Mucosa of stomach (tissue), 1 donor: ENCODE results near the gene IL2RA.

Experiments
- H3K27me3 ChIP-seq: one replicate; pipeline ENCODE4 v1.7.0; 2013; ENCODE audit warnings: mild to moderate bottlenecking, low read length; ENCODE audit not compliant: control insufficient read depth, insufficient read depth
- H3K36me3 ChIP-seq: one replicate; pipeline ENCODE4 v1.7.0; 2013; ENCODE audit warnings: low read length; ENCODE audit not compliant: control insufficient read depth, insufficient read depth
- H3K4me1 ChIP-seq: one replicate; pipeline ENCODE4 v1.7.0; 2013; ENCODE audit warnings: mild to moderate bottlenecking, low read length; ENCODE audit not compliant: control insufficient read depth, insufficient read depth
- H3K4me3 ChIP-seq: one replicate; pipeline ENCODE4 v1.7.0; 2013; ENCODE audit warnings: low read length
- H3K9ac ChIP-seq: one replicate; pipeline ENCODE4 v1.7.0; 2013; ENCODE audit warnings: mild to moderate bottlenecking, low read length, moderate library complexity
- H3K9me3 ChIP-seq: one replicate; pipeline ENCODE4 v1.7.0; 2013; ENCODE audit warnings: mild to moderate bottlenecking, low read length, moderate library complexity; ENCODE audit not compliant: control insufficient read depth
- donor health status: Pancreatic carcinoma.

The IL2RA gene

DNA sequence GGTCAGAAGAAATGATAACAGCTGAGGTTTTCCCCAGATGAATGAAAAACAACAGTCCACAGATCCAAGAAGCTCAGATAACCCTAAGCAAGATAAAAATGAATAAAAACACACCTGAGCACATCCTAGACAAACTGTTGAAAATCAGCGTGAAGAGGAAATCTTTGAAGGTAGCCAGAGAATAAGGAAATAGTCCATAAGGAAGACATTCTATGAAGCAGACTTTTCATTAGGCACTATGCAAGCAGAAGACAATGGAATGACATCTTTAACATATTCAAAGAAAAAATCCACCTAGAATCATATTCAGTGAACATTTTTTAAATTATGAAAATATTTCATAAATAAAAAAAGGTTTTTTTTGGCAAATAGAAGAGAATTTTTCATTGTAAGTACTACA lies 69.8 kb downstream of the IL2RA start:
- H3K4me3 ChIP-seq, result no peak overlapping the region

GRCh38 chr10:5991708-5992107 lies 70.5 kb downstream of the IL2RA start:
- Histone ChIP-seq H3K4me3 (no peak overlapping the region), H3K27me3 (no peaks in the 10 kb centered on the region), H3K9me3 (no peaks in the 10 kb centered on the region), H3K4me1 (no peaks in the 10 kb centered on the region), H3K36me3 (no peaks in the 10 kb centered on the region), H3K9ac (no peak overlapping the region)

More for the DNA sequence above, 69.8 kb downstream of the IL2RA start:
- Histone ChIP-seq H3K27me3 (no peaks in the 10 kb centered on the region), H3K4me1 (no peaks in the 10 kb centered on the region), H3K9ac (no peak overlapping the region), H3K36me3 (no peaks in the 10 kb centered on the region), H3K9me3 (no peaks in the 10 kb centered on the region)

DNA sequence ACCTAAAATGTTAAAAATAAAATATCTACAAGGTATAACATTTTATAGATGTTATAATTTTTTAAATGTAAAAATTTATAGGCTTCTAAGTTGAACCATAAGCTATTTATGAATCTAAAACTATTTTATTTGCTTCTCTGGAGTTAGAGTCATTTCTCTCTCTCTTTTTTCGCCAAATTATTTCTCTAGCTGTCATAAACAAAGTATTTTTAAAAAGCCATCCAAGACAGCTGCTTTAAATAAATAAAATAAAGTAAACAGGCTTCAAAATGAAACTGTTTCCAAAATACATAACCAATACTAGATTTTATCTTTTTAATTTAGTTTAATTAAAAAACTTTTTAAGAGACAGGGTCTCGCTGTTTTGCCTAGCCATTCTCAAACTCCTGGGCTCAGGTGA lies 72.4 kb downstream of the IL2RA start:
- Histone ChIP-seq H3K9me3 (no peaks in the 10 kb centered on the region), H3K36me3 (no peaks in the 10 kb centered on the region), H3K4me1 (no peaks in the 10 kb centered on the region), H3K27me3 (no peaks in the 10 kb centered on the region), H3K9ac (no peak overlapping the region), H3K4me3 (no peak overlapping the region)

GRCh38 chr10:5988336-5988920 lies 73.7 kb downstream of the IL2RA start:
- no peaks in the 10 kb centered on the region for H3K9me3 ChIP-seq
- H3K9ac ChIP-seq, result no peak overlapping the region
- no peaks in the 10 kb centered on the region for H3K36me3 ChIP-seq
- H3K27me3 ChIP-seq, result no peaks in the 10 kb centered on the region
- no peak overlapping the region for H3K4me3 ChIP-seq
- no peaks in the 10 kb centered on the region for H3K4me1 ChIP-seq

DNA sequence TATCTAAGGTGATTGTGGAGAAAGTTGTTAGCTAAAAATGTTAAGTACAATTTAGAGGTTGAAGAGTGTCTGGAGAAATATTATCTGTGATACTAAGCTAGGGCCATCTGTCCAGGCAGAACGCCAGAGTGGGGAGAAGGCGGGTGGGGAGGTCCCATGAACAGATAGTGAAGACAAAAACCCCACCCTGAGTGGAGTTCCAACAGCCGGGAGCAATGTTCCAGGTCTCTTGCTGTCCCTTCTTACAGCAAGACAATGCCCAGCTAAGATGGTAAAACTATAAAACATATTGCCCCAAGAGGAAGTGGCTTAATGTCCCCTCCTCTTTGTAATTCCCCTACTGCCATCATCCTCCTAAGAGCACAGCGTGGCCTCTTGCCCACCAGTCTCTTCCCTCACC lies 74.4 kb downstream of the IL2RA start:
- Histone ChIP-seq H3K4me3 (no peak overlapping the region), H3K4me1 (no peaks in the 10 kb centered on the region), H3K9ac (no peak overlapping the region), H3K27me3 (no peaks in the 10 kb centered on the region), H3K9me3 (no peaks in the 10 kb centered on the region), H3K36me3 (no peaks in the 10 kb centered on the region)

DNA sequence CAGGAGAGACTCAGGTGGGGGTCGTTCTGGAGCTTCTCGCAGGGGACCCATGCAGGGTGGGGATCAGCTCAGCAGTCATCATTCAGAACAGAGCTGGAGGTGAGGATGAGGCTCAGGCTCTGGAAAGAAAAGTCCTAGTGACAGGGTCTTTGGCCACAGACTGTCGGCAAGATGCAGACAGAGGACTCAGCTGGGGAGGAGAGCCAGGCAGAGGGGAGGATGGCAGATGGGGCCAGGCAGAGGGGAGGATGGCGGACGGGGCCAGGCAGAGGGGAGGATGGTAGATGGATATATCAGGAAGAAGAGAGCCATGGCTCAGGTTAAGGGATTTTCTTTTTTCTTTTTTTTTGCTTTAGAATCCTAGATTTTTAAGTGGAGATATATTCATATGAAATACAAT lies 77.1 kb downstream of the IL2RA start:
- no peak overlapping the region for H3K4me3 ChIP-seq
- H3K9ac ChIP-seq, result no peak overlapping the region
- no peaks in the 10 kb centered on the region for H3K9me3 ChIP-seq
- no peaks in the 10 kb centered on the region for H3K27me3 ChIP-seq
- no peaks in the 10 kb centered on the region for H3K36me3 ChIP-seq
- H3K4me1 ChIP-seq, result no peaks in the 10 kb centered on the region

DNA sequence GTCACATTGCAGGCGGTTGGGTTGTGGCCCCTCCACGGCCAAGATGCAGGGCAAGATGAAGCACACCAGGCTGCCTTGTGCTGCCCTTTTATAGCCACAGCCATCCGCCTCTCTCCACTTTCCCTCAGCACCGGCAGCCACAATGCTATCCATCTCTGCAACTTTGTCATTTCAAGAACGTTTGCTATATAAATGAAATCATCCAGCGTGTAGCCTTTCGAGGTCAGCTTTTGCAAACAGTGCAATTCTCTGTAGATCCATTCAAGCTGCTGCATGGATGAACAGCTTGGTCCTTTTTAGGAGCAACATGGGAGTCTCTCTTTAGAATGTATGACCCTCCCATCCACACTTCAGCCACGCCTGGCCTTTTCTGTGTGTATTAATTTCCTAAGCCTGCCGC lies 78.4 kb downstream of the IL2RA start:
- no peak overlapping the region for H3K4me3 ChIP-seq
- H3K4me1 ChIP-seq, result no peaks in the 10 kb centered on the region
- H3K36me3 ChIP-seq, result no peaks in the 10 kb centered on the region

GRCh38 chr10:5981529-5981928 lies 80.6 kb downstream of the IL2RA start:
- H3K27me3 ChIP-seq, result no peaks in the 10 kb centered on the region
- H3K4me3 ChIP-seq, result no peak overlapping the region
- no peak overlapping the region for H3K9ac ChIP-seq
- no peaks in the 10 kb centered on the region for H3K36me3 ChIP-seq
- peaks cover 4% of the 10 kb centered on the region for H3K4me1 ChIP-seq
- H3K9me3 ChIP-seq, result no peaks in the 10 kb centered on the region

More for the DNA sequence above, 78.4 kb downstream of the IL2RA start:
- Histone ChIP-seq H3K9ac (no peak overlapping the region), H3K27me3 (no peaks in the 10 kb centered on the region), H3K9me3 (no peaks in the 10 kb centered on the region)

- peak overlapping the region; percentile 94 for H3K9ac ChIP-seq
- H3K4me3 ChIP-seq, result peak overlapping the region; percentile 87
- H3K4me1 ChIP-seq, result peaks cover 4% of the 10 kb centered on the region
- H3K36me3 ChIP-seq, result no peaks in the 10 kb centered on the region
- no peaks in the 10 kb centered on the region for H3K9me3 ChIP-seq
- no peaks in the 10 kb centered on the region for H3K27me3 ChIP-seq
Measured at GRCh38 chr10:5978230-5978489, 84.0 kb downstream of the IL2RA start.

GRCh38 chr10:5977471-5978229 lies 84.5 kb downstream of the IL2RA start, which contains the start of gene IL15RA:
Gene IL15RA, minus strand, starts transcription at chr10:5977543. Its CDS starts 51 bp downstream, at chr10:5977492.
- Histone ChIP-seq H3K9ac (peak within 1 kb of the TSS; percentile 94), H3K27me3 (no peaks in the 10 kb centered on the region), H3K4me1 (peaks cover 8% of the 10 kb centered on the region), H3K9me3 (no peaks in the 10 kb centered on the region), H3K36me3 (no peaks in the 10 kb centered on the region), H3K4me3 (peak within 1 kb of the TSS; percentile 87)

- H3K4me1 ChIP-seq, result peaks cover 17% of the 10 kb centered on the region
- peak overlapping the region; percentile 94 for H3K9ac ChIP-seq
- peak overlapping the region; percentile 87 for H3K4me3 ChIP-seq
- no peaks in the 10 kb centered on the region for H3K36me3 ChIP-seq
- H3K27me3 ChIP-seq, result no peaks in the 10 kb centered on the region
- H3K9me3 ChIP-seq, result no peaks in the 10 kb centered on the region
Measured at GRCh38 chr10:5976512-5977470, 85.4 kb downstream of the IL2RA start.
